ENCODE measurements around the gene MICALL2.

DNA sequence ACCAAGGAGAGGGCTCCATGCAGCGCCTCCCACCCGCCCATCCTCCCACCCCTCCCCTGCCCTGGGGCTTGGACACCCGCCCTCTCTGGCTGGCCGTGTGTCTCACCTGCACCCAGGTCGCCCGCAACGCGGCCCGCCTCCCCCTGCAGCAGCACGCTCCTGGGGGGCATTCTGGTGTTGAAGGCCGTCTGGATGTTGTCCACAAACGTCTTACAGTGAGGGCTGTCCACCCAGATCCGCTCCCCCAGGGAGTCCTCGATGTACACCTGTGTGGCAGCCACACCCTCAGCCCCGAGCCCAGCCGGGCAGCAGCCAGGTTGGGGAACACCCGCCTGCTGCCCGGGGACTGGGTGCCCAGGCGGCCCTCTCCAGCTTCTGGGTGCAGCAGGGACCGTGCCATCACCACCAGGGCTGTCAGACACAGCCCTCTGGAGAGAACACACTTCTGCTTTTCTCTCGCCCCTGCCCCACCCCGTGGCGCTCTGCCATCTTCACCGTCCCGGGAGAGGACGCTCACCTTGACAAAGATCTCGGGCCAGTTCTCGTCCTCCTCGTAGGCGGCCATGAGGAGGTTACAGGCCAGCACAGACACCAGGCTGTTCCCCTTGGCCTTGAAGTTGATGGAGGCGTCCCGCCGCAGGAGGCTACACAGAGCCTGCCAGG lies 40.2 kb upstream of the MICALL2 start:
- TF ChIP-seq, protein P1, sequence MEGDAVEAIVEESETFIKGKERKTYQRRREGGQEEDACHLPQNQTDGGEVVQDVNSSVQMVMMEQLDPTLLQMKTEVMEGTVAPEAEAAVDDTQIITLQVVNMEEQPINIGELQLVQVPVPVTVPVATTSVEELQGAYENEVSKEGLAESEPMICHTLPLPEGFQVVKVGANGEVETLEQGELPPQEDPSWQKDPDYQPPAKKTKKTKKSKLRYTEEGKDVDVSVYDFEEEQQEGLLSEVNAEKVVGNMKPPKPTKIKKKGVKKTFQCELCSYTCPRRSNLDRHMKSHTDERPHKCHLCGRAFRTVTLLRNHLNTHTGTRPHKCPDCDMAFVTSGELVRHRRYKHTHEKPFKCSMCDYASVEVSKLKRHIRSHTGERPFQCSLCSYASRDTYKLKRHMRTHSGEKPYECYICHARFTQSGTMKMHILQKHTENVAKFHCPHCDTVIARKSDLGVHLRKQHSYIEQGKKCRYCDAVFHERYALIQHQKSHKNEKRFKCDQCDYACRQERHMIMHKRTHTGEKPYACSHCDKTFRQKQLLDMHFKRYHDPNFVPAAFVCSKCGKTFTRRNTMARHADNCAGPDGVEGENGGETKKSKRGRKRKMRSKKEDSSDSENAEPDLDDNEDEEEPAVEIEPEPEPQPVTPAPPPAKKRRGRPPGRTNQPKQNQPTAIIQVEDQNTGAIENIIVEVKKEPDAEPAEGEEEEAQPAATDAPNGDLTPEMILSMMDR (IDR thresholded peaks at IDR 0.05), result no peak
- TF ChIP-seq SMC3 (IDR thresholded peaks at IDR 0.05; ENCODE audit: low read depth, low read length), result no peak

All from SK-N-SH (cell line).